ENCODE measurements around the gene PPP5C. TPM values are rescaled to one million over a fixed set of nuclear protein-coding genes. Genes with fewer than 3 reads are reported as not detected.

Gene PPP5C
- total and polyA plus RNA-seq, 3 donors from 2014 or later = 49.1 to 72.8 (median 71.7) TPM

DNA sequence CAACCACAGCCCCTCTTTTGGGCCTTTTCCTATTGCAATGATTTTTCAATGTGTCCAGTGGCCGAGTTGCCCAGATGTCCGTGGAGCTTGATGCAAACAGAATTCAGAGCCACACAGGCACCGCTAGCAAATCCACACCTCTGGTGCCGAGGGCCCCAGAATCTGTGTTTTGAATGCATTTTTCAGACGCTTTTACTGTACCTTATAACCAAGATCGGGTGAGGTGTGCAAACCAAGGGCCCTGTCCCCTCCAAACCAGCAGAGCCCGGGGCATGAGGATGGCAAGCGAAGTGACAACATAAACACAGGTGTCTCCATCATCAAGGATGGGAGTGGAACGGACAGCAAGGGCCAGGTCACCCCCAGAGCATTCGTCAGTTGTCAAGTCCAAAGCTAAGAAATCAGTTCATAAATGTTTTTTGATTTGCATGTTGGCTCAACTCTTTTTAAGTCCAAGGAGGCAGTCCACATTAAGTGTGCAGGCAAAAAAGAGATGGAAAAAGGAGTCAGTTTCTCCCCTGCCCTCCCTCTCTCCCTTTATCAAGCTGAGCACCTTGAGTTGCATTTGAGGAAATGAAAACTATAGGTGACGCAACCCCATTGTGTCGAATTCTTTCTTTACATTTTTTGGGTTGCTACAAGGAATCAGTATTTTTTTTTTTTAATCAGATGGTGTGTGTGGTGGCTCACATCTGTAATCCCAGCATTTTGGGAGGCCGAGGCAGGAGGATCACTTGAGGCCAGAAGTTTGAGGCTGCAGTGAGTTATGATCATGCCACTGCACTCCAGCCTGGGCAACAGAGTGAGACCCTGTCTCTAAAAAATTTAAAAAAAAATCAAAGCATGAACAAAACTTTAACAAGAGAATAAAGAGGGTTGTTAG, 63.6 kb downstream of the PPP5C start:
- TF ChIP-seq POLR2A (IDR thresholded peaks at IDR 0.05) = no peak
- TF ChIP-seq, protein P1, sequence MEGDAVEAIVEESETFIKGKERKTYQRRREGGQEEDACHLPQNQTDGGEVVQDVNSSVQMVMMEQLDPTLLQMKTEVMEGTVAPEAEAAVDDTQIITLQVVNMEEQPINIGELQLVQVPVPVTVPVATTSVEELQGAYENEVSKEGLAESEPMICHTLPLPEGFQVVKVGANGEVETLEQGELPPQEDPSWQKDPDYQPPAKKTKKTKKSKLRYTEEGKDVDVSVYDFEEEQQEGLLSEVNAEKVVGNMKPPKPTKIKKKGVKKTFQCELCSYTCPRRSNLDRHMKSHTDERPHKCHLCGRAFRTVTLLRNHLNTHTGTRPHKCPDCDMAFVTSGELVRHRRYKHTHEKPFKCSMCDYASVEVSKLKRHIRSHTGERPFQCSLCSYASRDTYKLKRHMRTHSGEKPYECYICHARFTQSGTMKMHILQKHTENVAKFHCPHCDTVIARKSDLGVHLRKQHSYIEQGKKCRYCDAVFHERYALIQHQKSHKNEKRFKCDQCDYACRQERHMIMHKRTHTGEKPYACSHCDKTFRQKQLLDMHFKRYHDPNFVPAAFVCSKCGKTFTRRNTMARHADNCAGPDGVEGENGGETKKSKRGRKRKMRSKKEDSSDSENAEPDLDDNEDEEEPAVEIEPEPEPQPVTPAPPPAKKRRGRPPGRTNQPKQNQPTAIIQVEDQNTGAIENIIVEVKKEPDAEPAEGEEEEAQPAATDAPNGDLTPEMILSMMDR (IDR thresholded peaks at IDR 0.05) = no peak

DNA sequence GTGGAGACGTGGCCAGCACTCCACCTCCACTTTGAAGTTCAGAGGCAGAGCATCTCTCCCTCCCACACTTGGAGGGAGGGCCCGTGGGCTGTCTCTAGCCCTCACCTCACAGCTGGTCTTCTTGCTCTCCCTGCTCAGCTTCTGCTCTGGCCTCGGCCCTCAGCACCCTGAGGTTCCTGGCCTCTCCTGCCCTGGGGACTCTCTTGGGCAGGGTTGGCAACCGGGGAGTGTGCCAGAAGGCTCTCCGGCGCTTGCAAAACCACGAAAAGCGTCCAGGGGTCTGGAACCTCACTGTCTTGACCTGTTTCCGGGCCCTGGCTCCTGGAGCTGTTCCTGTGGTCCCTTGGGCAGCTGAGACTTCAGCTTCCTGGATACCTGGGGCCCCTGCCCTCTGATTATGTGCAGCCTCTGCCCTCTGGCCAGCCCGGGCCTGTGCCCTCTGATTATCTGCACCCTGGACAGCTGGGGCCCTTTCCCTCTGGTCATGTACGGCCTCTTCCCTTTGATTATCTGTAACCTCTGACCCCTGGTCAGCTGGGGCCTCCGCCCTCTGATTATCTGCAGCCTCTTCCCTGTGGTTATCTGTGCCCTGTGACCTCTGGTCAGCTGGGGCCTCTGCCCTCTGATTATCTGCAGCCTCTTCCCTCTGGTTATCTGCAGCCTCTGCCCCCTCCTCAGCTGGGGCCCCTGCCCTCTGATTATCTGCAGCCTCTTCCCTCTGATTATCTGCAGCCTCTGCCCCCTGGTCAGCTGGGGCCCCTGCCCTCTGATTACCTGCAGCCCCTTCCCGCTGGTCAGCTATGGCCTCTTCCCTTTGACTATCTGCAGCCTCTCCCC, 64.4 kb downstream of the PPP5C start:
- H3K27me3 ChIP-seq = no peaks in the 10 kb centered on the region
- intact Hi-C loops (cut with DNase I; ENCODE audit: low total_unique reads) = no loop called here
- peak overlapping the region; percentile 60 to 78 for H3K27ac ChIP-seq
- peaks cover 29% of the 10 kb centered on the region for H3K4me1 ChIP-seq
- H3K9me3 ChIP-seq = no peaks in the 10 kb centered on the region
- TF ChIP-seq POLR2A (IDR thresholded peaks at IDR 0.05) = no peak
- TF ChIP-seq, protein P1 (IDR thresholded peaks at IDR 0.05) = no peak
- WGBS, 2 donors = 40 to 54% methylated on average over 13 of the region's 13 CpGs
- no peak for DNase-seq
- peak overlapping the region; percentile 55 to 73 for H3K4me3 ChIP-seq
- no peaks in the 10 kb centered on the region for H3K36me3 ChIP-seq (ENCODE audit: low read depth, missing control alignments)

More for the DNA sequence above, 63.6 kb downstream of the PPP5C start:
- Histone ChIP-seq H3K27me3 (no peaks in the 10 kb centered on the region), H3K4me3 (peak overlapping the region in 1 of 2 donors; percentile 73), H3K27ac (peak overlapping the region; percentile 60 to 78), H3K36me3 (ENCODE audit: low read depth, missing control alignments) (no peaks in the 10 kb centered on the region), H3K9me3 (no peaks in the 10 kb centered on the region), H3K4me1 (peaks cover 33% of the 10 kb centered on the region)
- WGBS, 2 donors = 62 to 66% methylated on average over 13 of the region's 13 CpGs
- intact Hi-C loops (cut with DNase I; ENCODE audit: low total_unique reads) = no loop called here
- DNase-seq = no peak

DNA sequence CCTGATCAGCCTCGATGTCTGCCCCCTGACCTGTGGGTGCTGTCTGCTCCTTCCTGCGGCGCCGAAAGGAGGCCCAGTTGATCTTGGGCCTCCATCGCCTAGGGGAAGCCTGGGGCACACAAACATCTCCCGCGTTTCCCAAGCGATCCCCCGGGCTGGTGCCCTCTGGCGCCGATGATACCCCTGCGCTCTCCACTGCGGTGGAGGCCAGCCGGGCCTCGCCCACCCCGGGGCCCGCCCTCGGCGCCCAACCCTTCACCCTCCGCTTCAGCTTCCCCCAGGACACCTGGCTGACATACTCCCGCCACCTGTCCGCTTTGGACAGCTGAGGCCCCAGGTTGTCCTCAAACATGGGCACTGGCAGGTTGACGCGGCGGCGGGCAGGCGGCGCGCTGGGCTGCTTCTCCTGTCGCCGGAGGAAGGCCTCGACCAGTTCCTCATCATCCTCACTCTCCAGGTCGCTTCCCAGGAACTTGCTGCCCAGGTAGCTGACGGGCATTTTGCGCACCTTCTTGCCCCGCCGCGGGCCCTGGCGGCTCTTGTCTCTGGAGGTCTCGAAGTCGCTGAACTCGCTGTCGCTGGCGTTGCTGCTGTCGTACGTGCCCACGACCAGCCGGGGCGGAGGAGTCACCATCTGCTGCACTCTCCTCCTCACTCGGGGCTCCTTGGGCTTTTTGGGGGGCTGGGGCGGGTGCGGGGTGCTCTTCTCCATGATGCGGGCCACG, 65.2 kb downstream of the PPP5C start:
- Histone ChIP-seq H3K4me3 (peak overlapping the region; percentile 55 to 73), H3K4me1 (peaks cover 30% of the 10 kb centered on the region), H3K9me3 (no peaks in the 10 kb centered on the region), H3K36me3 (ENCODE audit: low read depth, missing control alignments) (no peaks in the 10 kb centered on the region), H3K27me3 (no peaks in the 10 kb centered on the region), H3K27ac (peak overlapping the region; percentile 60 to 78)
- intact Hi-C loops (cut with DNase I; ENCODE audit: low total_unique reads) = no loop called here
- TF ChIP-seq, protein P1 (IDR thresholded peaks at IDR 0.05) = no peak
- no peak for TF ChIP-seq POLR2A (IDR thresholded peaks at IDR 0.05)
- no peak for DNase-seq
- 13 to 14% methylated on average over 20 to 50 of the region's 54 CpGs for WGBS, 2 donors

DNA sequence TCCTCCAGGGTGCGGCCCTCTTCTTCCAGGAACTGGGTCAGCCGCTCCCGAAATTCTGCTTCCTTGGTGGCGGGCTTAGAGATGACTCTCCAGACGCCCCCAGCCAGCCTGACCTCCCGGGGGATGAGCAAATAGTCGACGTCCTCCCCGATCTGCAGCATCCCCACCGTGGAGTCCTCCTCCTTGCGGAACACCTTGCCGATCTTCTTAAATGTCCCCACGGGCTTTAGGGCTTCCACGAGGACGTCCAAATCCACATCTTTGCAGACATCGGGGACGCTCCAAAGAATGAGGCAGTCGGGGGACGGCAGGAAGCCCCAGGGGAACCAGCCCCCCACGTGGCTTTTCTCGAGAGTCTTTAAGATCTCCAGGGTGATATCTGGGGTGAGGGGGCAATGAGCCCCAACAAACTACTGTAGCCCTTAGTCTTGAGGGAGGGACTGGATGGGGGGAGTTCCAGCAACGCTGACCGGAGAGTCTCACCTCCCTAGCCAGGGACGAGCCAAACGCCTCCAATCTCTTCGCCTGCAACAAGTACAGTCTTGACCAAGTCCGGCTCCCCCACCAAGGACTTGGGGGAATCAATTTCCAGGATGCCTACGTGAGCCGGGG, 65.9 kb downstream of the PPP5C start:
- Histone ChIP-seq H3K27ac (peak overlapping the region; percentile 60 to 78), H3K9me3 (no peaks in the 10 kb centered on the region), H3K36me3 (ENCODE audit: low read depth, missing control alignments) (no peaks in the 10 kb centered on the region), H3K4me1 (peaks cover 29% of the 10 kb centered on the region), H3K4me3 (peak overlapping the region; percentile 55 to 73), H3K27me3 (no peaks in the 10 kb centered on the region)
- intact Hi-C loops (cut with DNase I; ENCODE audit: low total_unique reads) = no loop called here
- TF ChIP-seq POLR2A (IDR thresholded peaks at IDR 0.05) = no peak
- TF ChIP-seq, protein P1 (IDR thresholded peaks at IDR 0.05) = no peak
- WGBS, 2 donors = 3 to 8% methylated on average over 13 to 29 of the region's 29 CpGs
- DNase-seq = no peak
